Neural cell (in vitro differentiated cells): Measurements from ENCODE around the gene MYL12B. TPM values are rescaled to one million over a fixed set of nuclear protein-coding genes. Genes with fewer than 3 reads are reported as not detected.

Experiments used
- H2AFZ ChIP-seq: fragments of 200-600, 300-800 bp; sonication (generic), shearing (Covaris generic); 2 replicates; pipeline ENCODE4 v1.6.0; 2014; ENCODE audit warnings: low read depth, mild to moderate bottlenecking, antibody characterized with exemption, low read length, moderate library complexity
- H3F3A ChIP-seq: fragments of 200-600 bp; shearing (Covaris generic); 2 replicates; pipeline ENCODE4 v1.6.1; 2016; ENCODE audit warnings: mild to moderate bottlenecking, moderate library complexity, mixed read lengths, antibody characterized with exemption, low read length; ENCODE audit not compliant: insufficient read depth, poor library complexity, severe bottlenecking
- H3K27ac ChIP-seq: fragments of 200-600, 300-800 bp; sonication (generic), shearing (Covaris generic); 2 replicates; pipeline ENCODE4 v1.5.1; 2014; ENCODE audit warnings: mild to moderate bottlenecking, low read length, moderate library complexity
- H3K27me3 ChIP-seq: fragments of 300-800, 200-600 bp; sonication (generic), shearing (Covaris generic); 2 replicates; pipeline ENCODE4 v1.6.0; 2014; ENCODE audit warnings: mild to moderate bottlenecking, low read depth, low read length, moderate library complexity; ENCODE audit not compliant: insufficient read depth
- H3K36me3 ChIP-seq: fragments of 300-800, 200-600 bp; sonication (generic), shearing (Covaris generic); 2 replicates; pipeline ENCODE4 v1.5.1; 2014; ENCODE audit warnings: mild to moderate bottlenecking, antibody characterized with exemption, low read length, moderate library complexity; ENCODE audit not compliant: insufficient read depth
- H3K4me2 ChIP-seq: fragments of 300-800, 200-600 bp; sonication (generic), shearing (Covaris generic); 2 replicates; pipeline ENCODE4 v1.6.0; 2014; ENCODE audit warnings: mild to moderate bottlenecking, low read length
- H3K4me3 ChIP-seq: fragments of 300-800, 200-600 bp; sonication (generic), shearing (Covaris generic); 2 replicates; pipeline ENCODE4 v1.5.1; 2014; ENCODE audit warnings: mild to moderate bottlenecking, low read length, moderate library complexity
- H3K79me2 ChIP-seq: fragments of 200-600 bp; shearing (Covaris generic); replicated peaks from 2 replicates; pipeline ENCODE4 v1.6.0; 2014; ENCODE audit warnings: mild to moderate bottlenecking, low read length, moderate library complexity; ENCODE audit not compliant: insufficient read depth
- H3K9ac ChIP-seq: fragments of 300-800, 200-600 bp; sonication (generic), shearing (Covaris generic); 2 replicates; pipeline ENCODE4 v1.6.1; 2016; ENCODE audit warnings: mild to moderate bottlenecking, low read length, mixed read lengths
- H3K9me2 ChIP-seq: fragments of 200-600 bp; shearing (Covaris generic); 2 replicates; pipeline ENCODE4 v1.6.1; 2016; ENCODE audit warnings: mild to moderate bottlenecking, low read length, mixed read lengths; ENCODE audit not compliant: insufficient read depth
- H3K9me3 ChIP-seq: fragments of 200-600, 300-800 bp; sonication (generic), shearing (Covaris generic); 2 replicates; pipeline ENCODE4 v1.6.1; 2016; ENCODE audit warnings: mild to moderate bottlenecking, mixed run types, low read length, moderate library complexity, mixed read lengths
- H4K20me1 ChIP-seq: fragments of 200-600 bp; shearing (Covaris generic); 2 replicates; pipeline ENCODE4 v1.6.1; 2016; ENCODE audit warnings: mild to moderate bottlenecking, mixed run types; ENCODE audit not compliant: insufficient read depth
- CTCF ChIP-seq: fragments of 450-650 bp; IDR thresholded peaks from 2 replicates; pipeline ENCODE4 v1.5.1; 2014; ENCODE audit warnings: antibody characterized with exemption, mild to moderate bottlenecking, moderate library complexity; ENCODE audit not compliant: poor library complexity, severe bottlenecking
- EP300 ChIP-seq: fragments of 450-650 bp; conservative IDR thresholded peaks from 2 replicates; pipeline ENCODE4 v1.6.1; 2014; ENCODE audit warnings: antibody characterized with exemption, mild to moderate bottlenecking, moderate library complexity; ENCODE audit not compliant: poor library complexity, severe bottlenecking
- EZH2 ChIP-seq: fragments of 200-600, 300-800 bp; shearing (Covaris generic), sonication (generic); IDR thresholded peaks from 2 replicates; pipeline ENCODE4 v1.6.1; 2014; ENCODE audit warnings: antibody characterized with exemption, low read length, borderline replicate concordance, mild to moderate bottlenecking; ENCODE audit not compliant: insufficient read depth, poor library complexity, severe bottlenecking
- MXI1 ChIP-seq: fragments of 450-650 bp; conservative IDR thresholded peaks from 2 replicates; pipeline ENCODE4 v1.6.1; 2014; ENCODE audit warnings: antibody characterized with exemption, mild to moderate bottlenecking; ENCODE audit not compliant: poor library complexity, severe bottlenecking
- POLR2AphosphoS5 ChIP-seq: IDR thresholded peaks from 2 replicates; pipeline ENCODE4 v1.6.1; 2012
- RAD21 ChIP-seq: fragments of 450-650 bp; conservative IDR thresholded peaks from 2 replicates; pipeline ENCODE4 v1.6.1; 2014; ENCODE audit warnings: antibody characterized with exemption, mild to moderate bottlenecking, moderate library complexity
- REST ChIP-seq: IDR thresholded peaks from 2 replicates; pipeline ENCODE4 v1.6.1; 2012; ENCODE audit warnings: borderline replicate concordance
- SMC3 ChIP-seq: fragments of 450-650 bp; conservative IDR thresholded peaks from 2 replicates; pipeline ENCODE4 v1.6.1; 2014; ENCODE audit warnings: antibody characterized with exemption, mild to moderate bottlenecking, moderate library complexity; ENCODE audit not compliant: poor library complexity
- TAF1 ChIP-seq: IDR thresholded peaks from 2 replicates; pipeline ENCODE4 v1.6.1; 2012; ENCODE audit warnings: low read depth
- polyA plus RNA-seq: library from polyadenylated mRNA; depleted of rRNA; stranded (reverse); fragments of >200 nt; gene quantifications from 2 replicates; pipeline ENCODE4 v1.2.3, GENCODE V29; 2014

The MYL12B gene
- polyA plus RNA-seq, 1 donor from 2014 or later: 384 TPM

- H2AFZ ChIP-seq: no peak overlapping the region
- no peaks in the 10 kb centered on the region for H3K9me2 ChIP-seq
- TF ChIP-seq CTCF: no peak
- TF ChIP-seq TAF1: no peak
- no peak for TF ChIP-seq EZH2
- no peak for TF ChIP-seq MXI1
- TF ChIP-seq EP300: no peak
- no peak for TF ChIP-seq RAD21
- TF ChIP-seq SMC3: no peak
- no peak for TF ChIP-seq REST
- no peak for TF ChIP-seq POLR2AphosphoS5
- H3K9ac ChIP-seq: no peak overlapping the region
- H3K9me3 ChIP-seq: no peaks in the 10 kb centered on the region
- H3K36me3 ChIP-seq: no peaks in the 10 kb centered on the region
- no peaks in the 10 kb centered on the region for H3K79me2 ChIP-seq
- no peaks in the 10 kb centered on the region for H3K27me3 ChIP-seq
- no peaks in the 10 kb centered on the region for H4K20me1 ChIP-seq
- no peak overlapping the region for H3K4me3 ChIP-seq
- H3F3A ChIP-seq: no peaks in the 10 kb centered on the region
- no peak overlapping the region for H3K4me2 ChIP-seq
- H3K27ac ChIP-seq: no peak overlapping the region
Measured at GRCh38 chr18:3319894-3320454, 58.0 kb downstream of the MYL12B start.

DNA sequence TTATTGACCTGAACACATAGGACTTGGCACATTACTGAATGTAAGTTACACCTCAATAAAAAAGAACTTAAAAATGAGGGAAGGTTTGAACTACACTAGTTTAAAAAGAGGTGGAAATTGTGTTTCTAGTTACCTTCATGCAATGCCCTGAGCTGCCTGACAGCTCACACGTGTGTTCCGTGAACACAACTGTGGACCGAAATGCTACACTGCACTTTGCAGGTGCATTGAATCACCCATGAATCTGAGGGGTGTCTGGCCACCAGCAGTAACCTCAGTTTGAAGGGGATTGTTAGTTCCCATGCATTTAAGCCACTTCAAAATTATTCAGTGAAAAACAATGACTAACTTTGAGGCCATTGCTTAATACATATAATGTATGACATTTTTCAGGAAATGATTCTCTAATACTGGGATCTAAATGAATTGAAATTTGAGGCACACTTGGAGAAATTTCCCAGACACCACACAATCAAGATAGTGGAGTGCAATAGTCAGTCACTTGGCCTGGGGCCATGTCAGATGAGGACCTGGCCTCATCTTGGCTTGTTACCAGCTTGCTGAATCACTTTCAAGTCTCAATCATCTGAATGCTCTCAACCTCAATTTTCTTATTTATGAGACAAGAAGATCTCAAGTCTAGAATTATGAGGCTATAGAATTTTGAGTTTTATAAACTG is 59.3 kb downstream of the MYL12B start:
- Histone ChIP-seq H3K79me2 (no peaks in the 10 kb centered on the region), H3K36me3 (no peaks in the 10 kb centered on the region), H3K27me3 (no peaks in the 10 kb centered on the region), H4K20me1 (no peaks in the 10 kb centered on the region), H3F3A (no peaks in the 10 kb centered on the region), H3K27ac (no peak overlapping the region), H3K9ac (no peak overlapping the region), H3K4me3 (no peak overlapping the region), H3K9me3 (no peaks in the 10 kb centered on the region), H3K4me2 (no peak overlapping the region), H3K9me2 (no peaks in the 10 kb centered on the region), H2AFZ (no peak overlapping the region)
- TF ChIP-seq REST: no peak
- TF ChIP-seq RAD21: no peak
- no peak for TF ChIP-seq MXI1
- no peak for TF ChIP-seq EZH2
- TF ChIP-seq TAF1: no peak
- no peak for TF ChIP-seq CTCF
- no peak for TF ChIP-seq EP300
- no peak for TF ChIP-seq SMC3
- no peak for TF ChIP-seq POLR2AphosphoS5
